ENCODE results near the gene GJD4.

Gene GJD4

GRCh38 chr10:35576730-35577129 lies 28.4 kb upstream of the GJD4 start:
- no peak for TF ChIP-seq CTCF (IDR thresholded peaks at IDR 0.05; ENCODE audit: borderline replicate concordance, control extremely low read depth, extremely low read depth, insufficient read depth, missing control alignments)
- no peak for DNase-seq (ENCODE audit: low spot score)
- in situ Hi-C loops (cut with MboI; ENCODE audit: low sequenced_read_pairs, unreplicated experiment) = no loop called here

- no peak for DNase-seq (ENCODE audit: low spot score)
- TF ChIP-seq CTCF (IDR thresholded peaks at IDR 0.05; ENCODE audit: borderline replicate concordance, control extremely low read depth, extremely low read depth, insufficient read depth, missing control alignments) = no peak
- in situ Hi-C loops (cut with MboI; ENCODE audit: low sequenced_read_pairs, unreplicated experiment) = no loop called here
These were observed 27.1 kb upstream of the GJD4 start for GRCh38 chr10:35577926-35578617.

- TF ChIP-seq CTCF (IDR thresholded peaks at IDR 0.05; ENCODE audit: borderline replicate concordance, control extremely low read depth, extremely low read depth, insufficient read depth, missing control alignments) = no peak
- in situ Hi-C loops (cut with MboI; ENCODE audit: low sequenced_read_pairs, unreplicated experiment) = no loop called here
- no peak for DNase-seq (ENCODE audit: low spot score)
These were observed 26.6 kb upstream of the GJD4 start for GRCh38 chr10:35578618-35578956.

GRCh38 chr10:35579116-35579515 lies 26.0 kb upstream of the GJD4 start:
- no peak for DNase-seq (ENCODE audit: low spot score)
- in situ Hi-C loops (cut with MboI; ENCODE audit: low sequenced_read_pairs, unreplicated experiment) = no loop called here
- TF ChIP-seq CTCF (IDR thresholded peaks at IDR 0.05; ENCODE audit: borderline replicate concordance, control extremely low read depth, extremely low read depth, insufficient read depth, missing control alignments) = no peak

- DNase-seq (ENCODE audit: low spot score) = no peak
- in situ Hi-C loops (cut with MboI; ENCODE audit: low sequenced_read_pairs, unreplicated experiment) = no loop called here
- TF ChIP-seq CTCF (IDR thresholded peaks at IDR 0.05; ENCODE audit: borderline replicate concordance, control extremely low read depth, extremely low read depth, insufficient read depth, missing control alignments) = no peak
These were observed 25.3 kb upstream of the GJD4 start for GRCh38 chr10:35579726-35580422.

GRCh38 chr10:35580423-35580770 lies 24.7 kb upstream of the GJD4 start:
- TF ChIP-seq CTCF (IDR thresholded peaks at IDR 0.05; ENCODE audit: borderline replicate concordance, control extremely low read depth, extremely low read depth, insufficient read depth, missing control alignments) = no peak
- DNase-seq (ENCODE audit: low spot score) = no peak
- in situ Hi-C loops (cut with MboI; ENCODE audit: low sequenced_read_pairs, unreplicated experiment) = no loop called here
